Spinal cord (tissue), 10 donors: ENCODE measurements around the gene ZNF385B. TPM values are rescaled to one million over a fixed set of nuclear protein-coding genes. Genes with fewer than 3 reads are reported as not detected.
"Not testable (repeated sequence)": the region's sequence is repeated elsewhere in the genome, so short reads cannot be mapped to it uniquely, and the experiment has no call there.

Experiments used
- DNase-seq, 6 donors: peaks; one replicate each; pipeline versions ENCODE4 v3.0.0 to v3.0.0-alpha.2; 2013 to 2015; ENCODE audit warnings: low spot score in 6 of 6, low read depth in 4 of 6
- H3K27ac ChIP-seq: one replicate; pipeline ENCODE4 v1.5.1; 2013; ENCODE audit warnings: low read depth, low read length, control low read depth
- H3K27me3 ChIP-seq: one replicate; pipeline ENCODE4 v1.6.1; 2013; ENCODE audit warnings: low read length; ENCODE audit not compliant: control insufficient read depth, insufficient read depth
- H3K36me3 ChIP-seq: one replicate; pipeline ENCODE4 v1.6.1; 2013; ENCODE audit warnings: low read length; ENCODE audit not compliant: control insufficient read depth, insufficient read depth
- H3K4me1 ChIP-seq: one replicate; pipeline ENCODE4 v1.6.1; 2013; ENCODE audit warnings: low read length; ENCODE audit not compliant: control insufficient read depth, insufficient read depth
- H3K4me3 ChIP-seq: one replicate; pipeline ENCODE4 v1.5.1; 2013; ENCODE audit warnings: low read depth, low read length, control low read depth
- H3K9me3 ChIP-seq: one replicate; pipeline ENCODE4 v1.6.1; 2013; ENCODE audit warnings: low read length; ENCODE audit not compliant: control insufficient read depth, insufficient read depth
- WGBS: methylation state at CpG from one replicate; pipeline ENCODE4 v1.1.5; 2013; ENCODE audit warnings: missing lambda C conversion rate; ENCODE audit not compliant: insufficient coverage; 5-methylcytosine and 5-hydroxymethylcytosine counted together
- polyA plus RNA-seq, 2 donors: library from polyadenylated mRNA; unstranded; fragments of 120-200 nt; gene quantifications; one replicate each; pipeline ENCODE4 v1.2.1, GENCODE V29; 2013; ENCODE audit not compliant: insufficient read length in 2 of 2
- total RNA-seq, 2 donors: library from RNA; depleted of rRNA in 1 of 2; stranded (reverse); fragments of 120-200 nt in 1 of 2; fragments of >200 nt in 1 of 2; gene quantifications; one replicate each; pipeline versions ENCODE4 v1.2.3 to v1.2.4, GENCODE V29; 2013 to 2014
- donor health status: healthy.

The ZNF385B gene
- total and polyA plus RNA-seq, 4 donors: 4.4 to 8.6 (median 5.4) TPM

- H3K27ac ChIP-seq, H3K4me3 ChIP-seq, H3K27me3 ChIP-seq, H3K4me1 ChIP-seq, H3K9me3 ChIP-seq, H3K36me3 ChIP-seq, DNase-seq: not testable (repeated sequence)
- no CpG with 5 or more reads among the region's 2 CpGs for WGBS
These were observed 229.5 kb downstream of the ZNF385B start for GRCh38 chr2:179631769-179632385.

DNA sequence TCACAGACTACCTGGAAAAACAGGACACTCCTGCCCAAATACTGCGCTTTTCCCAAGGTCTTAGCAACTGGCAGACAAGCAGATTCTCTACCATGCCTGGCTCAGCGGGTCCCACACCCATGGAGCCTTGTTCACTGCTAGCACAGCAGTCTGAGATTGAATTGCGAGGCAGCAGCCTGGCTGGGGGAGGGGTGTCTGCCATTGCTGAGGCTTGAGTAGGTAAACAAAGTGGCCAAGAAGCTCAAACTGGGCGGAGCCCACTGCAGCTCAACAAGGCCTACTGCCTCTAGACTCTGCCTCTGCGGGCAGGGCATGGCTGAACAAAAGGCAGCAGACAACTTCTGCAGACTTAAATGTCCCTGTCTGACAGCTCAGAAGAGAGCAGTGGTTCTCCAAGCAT, 231.6 kb downstream of the ZNF385B start:
- not testable (repeated sequence) for H3K4me3 ChIP-seq, H3K4me1 ChIP-seq, H3K36me3 ChIP-seq, H3K9me3 ChIP-seq, DNase-seq, H3K27me3 ChIP-seq, H3K27ac ChIP-seq
- WGBS: 91% methylated on average over 5 of the region's 5 CpGs

DNA sequence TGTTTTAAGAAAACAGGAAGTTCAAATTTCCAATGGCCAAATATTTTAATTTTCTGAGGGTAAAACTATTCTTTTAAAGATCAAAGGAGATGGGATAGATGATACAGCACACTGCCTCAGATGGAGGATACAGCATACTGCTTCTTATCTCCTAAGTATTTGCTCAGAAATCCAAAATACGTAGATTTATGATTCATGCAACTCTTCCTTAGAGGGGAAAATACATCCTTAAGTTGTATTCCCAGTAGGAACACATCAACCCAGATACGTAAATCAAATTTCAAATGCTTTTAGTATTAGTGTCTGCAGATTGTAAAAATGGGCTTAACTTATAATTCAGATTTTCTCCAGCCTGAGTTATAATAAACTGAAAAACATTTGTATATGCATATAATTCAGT, 235.2 kb downstream of the ZNF385B start:
- Histone ChIP-seq H3K36me3 (no peaks in the 10 kb centered on the region), H3K27me3 (no peaks in the 10 kb centered on the region), H3K4me3 (no peak overlapping the region), H3K27ac (no peak overlapping the region), H3K4me1 (no peaks in the 10 kb centered on the region), H3K9me3 (no peaks in the 10 kb centered on the region)
- DNase-seq: no peak
- no CpG with 5 or more reads among the region's 2 CpGs for WGBS

DNA sequence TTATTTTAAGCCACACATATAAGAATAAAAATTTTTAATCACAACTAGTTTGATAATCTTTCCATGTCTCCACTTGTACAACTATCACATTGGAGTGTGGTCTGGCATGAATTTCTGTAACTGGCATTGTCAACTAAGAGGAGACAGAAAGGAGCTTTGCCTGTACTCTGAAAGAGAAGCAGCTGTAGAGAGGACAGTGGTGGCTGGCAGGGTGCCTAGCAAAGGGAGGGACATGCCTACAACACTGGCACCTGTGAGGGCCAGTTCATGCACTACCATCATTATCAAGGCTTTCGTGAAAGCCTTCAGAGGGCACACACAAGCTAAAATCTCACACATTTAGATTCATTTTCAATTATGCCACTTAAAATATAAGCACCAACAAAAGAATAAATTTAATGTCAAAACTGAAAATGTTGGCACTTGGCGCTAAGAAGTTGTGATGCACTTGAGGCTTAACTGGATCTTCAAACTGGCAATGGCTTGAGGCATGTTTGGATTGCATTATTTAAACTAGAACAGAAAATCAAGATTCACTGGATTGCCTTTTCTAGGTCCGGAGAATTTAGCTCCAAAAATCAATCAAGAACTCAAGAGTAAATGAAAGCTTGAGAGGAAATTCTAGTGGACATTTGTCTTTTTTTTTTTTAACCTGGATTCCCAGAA, 238.6 kb downstream of the ZNF385B start:
- Histone ChIP-seq H3K4me1 (no peaks in the 10 kb centered on the region), H3K9me3 (no peaks in the 10 kb centered on the region), H3K27ac (no peak overlapping the region), H3K36me3 (no peaks in the 10 kb centered on the region), H3K4me3 (no peak overlapping the region), H3K27me3 (no peaks in the 10 kb centered on the region)
- peak in 1 of 6 donors; percentile 23 for DNase-seq
- no CpG with 5 or more reads among the region's 3 CpGs for WGBS

GRCh38 chr2:179622112-179622511, 239.3 kb downstream of the ZNF385B start:
- DNase-seq: no peak
- Histone ChIP-seq H3K27ac (no peak overlapping the region), H3K9me3 (no peaks in the 10 kb centered on the region), H3K4me1 (no peaks in the 10 kb centered on the region), H3K4me3 (no peak overlapping the region), H3K36me3 (no peaks in the 10 kb centered on the region), H3K27me3 (no peaks in the 10 kb centered on the region)
- WGBS: no CpG with 5 or more reads among the region's 1 CpG

DNA sequence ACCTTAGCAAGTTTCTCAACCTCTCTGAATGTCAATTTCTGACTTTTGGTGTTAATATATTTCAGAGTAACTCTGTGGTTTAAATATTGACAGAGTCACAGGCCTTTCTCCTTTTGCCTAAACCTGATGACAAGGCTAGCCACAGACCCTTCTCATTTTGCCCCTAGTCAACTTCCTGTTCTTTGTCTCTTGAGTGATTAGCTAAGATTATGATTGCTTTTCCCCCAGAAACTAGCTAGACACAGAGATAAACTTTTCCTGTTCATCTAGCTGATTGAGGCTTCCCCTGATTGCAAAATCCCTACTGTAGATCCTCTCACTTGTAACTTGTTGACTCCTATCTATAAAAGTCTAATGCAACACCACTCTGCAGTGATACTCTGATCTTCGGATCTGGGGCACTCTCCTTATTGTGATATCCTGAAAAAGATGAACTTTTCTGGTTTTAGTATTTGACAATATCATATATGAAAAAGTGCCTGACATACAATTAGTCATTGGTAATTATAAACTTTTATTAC, 241.4 kb downstream of the ZNF385B start:
- no peaks in the 10 kb centered on the region for H3K27me3 ChIP-seq
- no CpG with 5 or more reads among the region's 1 CpG for WGBS
- no peaks in the 10 kb centered on the region for H3K36me3 ChIP-seq
- no peak overlapping the region for H3K27ac ChIP-seq
- H3K9me3 ChIP-seq: no peaks in the 10 kb centered on the region
- no peaks in the 10 kb centered on the region for H3K4me1 ChIP-seq
- no peak overlapping the region for H3K4me3 ChIP-seq
- DNase-seq: no peak

DNA sequence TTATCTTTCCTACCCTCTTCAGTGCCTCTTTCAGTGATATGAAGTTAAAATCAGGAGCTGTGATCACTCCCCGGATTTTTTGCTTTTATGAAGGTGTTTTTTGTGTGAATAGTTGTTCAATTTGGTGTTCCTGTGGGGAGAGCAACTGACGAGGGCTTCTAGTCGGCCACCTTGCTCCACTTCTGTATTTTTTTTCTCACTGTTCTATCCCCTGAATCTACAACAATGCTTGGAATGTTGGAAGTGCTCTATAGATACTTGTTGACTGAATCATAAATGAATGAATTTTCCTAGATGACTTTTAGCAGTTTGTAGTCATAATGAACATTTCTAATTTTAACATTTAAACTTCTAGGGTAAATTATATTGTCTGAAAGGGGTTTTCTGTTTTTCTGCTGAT, 247.3 kb downstream of the ZNF385B start:
- Histone ChIP-seq H3K9me3 (no peaks in the 10 kb centered on the region), H3K27me3 (no peaks in the 10 kb centered on the region), H3K36me3 (no peaks in the 10 kb centered on the region), H3K4me1 (peaks cover 7% of the 10 kb centered on the region), H3K4me3 (no peak overlapping the region), H3K27ac (no peak overlapping the region)
- DNase-seq: no peak
- WGBS: no CpG with 5 or more reads among the region's 3 CpGs

DNA sequence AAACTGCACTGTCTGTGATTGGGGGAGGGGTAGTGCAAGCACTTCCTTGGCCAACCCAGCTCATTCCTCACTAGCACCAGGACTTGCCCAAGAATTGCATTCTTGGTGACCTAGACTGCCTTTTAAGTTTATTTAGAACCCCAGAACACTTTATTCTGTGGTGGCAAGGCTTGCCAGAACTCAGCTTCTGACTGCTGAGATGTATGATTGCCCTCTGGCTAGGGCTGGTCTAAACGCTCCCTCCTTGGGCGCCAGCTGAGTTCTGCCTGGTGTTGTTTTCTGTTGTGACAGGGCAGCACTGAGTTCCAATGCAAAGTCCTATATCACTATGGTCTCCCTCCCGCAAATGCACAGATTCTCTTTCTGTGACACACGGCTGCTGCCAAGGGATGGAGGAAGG, 247.7 kb downstream of the ZNF385B start:
- Histone ChIP-seq H3K27ac (no peak overlapping the region), H3K36me3 (no peaks in the 10 kb centered on the region), H3K27me3 (no peaks in the 10 kb centered on the region), H3K4me1 (peaks cover 7% of the 10 kb centered on the region), H3K9me3 (no peaks in the 10 kb centered on the region), H3K4me3 (no peak overlapping the region)
- no peak for DNase-seq
- WGBS: 93% methylated on average over 2 of the region's 4 CpGs

GRCh38 chr2:179613299-179613651, 248.1 kb downstream of the ZNF385B start:
- Histone ChIP-seq H3K36me3 (no peaks in the 10 kb centered on the region), H3K9me3 (no peaks in the 10 kb centered on the region), H3K27me3 (no peaks in the 10 kb centered on the region), H3K4me3 (no peak overlapping the region), H3K27ac (no peak overlapping the region), H3K4me1 (peaks cover 7% of the 10 kb centered on the region)
- WGBS: 100% methylated on average over 2 of the region's 2 CpGs
- DNase-seq: no peak
